PC-3 (cell line): Measurements from ENCODE around the gene KRT35. TPM values are rescaled to one million over a fixed set of nuclear protein-coding genes. Genes with fewer than 3 reads are reported as not detected.

Experiments used
- ATAC-seq: fragments of 200-7000 bp; cut with Tn5 transposase; 2 replicates; pipeline ENCODE4 v1.9.1; 2020; ENCODE audit warnings: mild to moderate bottlenecking, moderate library complexity
- BruUV-seq: library from RNA; stranded (reverse); fragments of 400-500 nt; replicated peaks from 2 replicates; lab custom pipeline; 2021; lab: Mats Ljungman, UMichigan
- CTCF ChIA-PET: fragments of 300-600 bp; sonication (Branson Sonifier 250); formaldehyde crosslinking; loops from one replicate; lab custom pipeline; 2022; ENCODE audit warnings: antibody characterized with exemption; lab: Charles Lee
- POLR2A ChIA-PET: fragments of 300-600 bp; sonication (Branson Sonifier 250); formaldehyde crosslinking; loops from one replicate; lab custom pipeline; 2022; ENCODE audit warnings: antibody characterized with exemption; ENCODE audit not compliant: unreplicated experiment; lab: Charles Lee
- DNase-seq: peaks from one replicate; pipeline ENCODE4 v3.0.0-alpha.2; 2015
- H2AFZ ChIP-seq: fragments of 300-600 bp; sonication (generic); 2 replicates; pipeline ENCODE4 v1.6.0; 2016; ENCODE audit warnings: antibody characterized with exemption, low read length
- H3F3A ChIP-seq: fragments of 300-600 bp; sonication (generic); one replicate; pipeline ENCODE4 v1.6.0; 2017; ENCODE audit warnings: antibody characterized with exemption, low read length, control low read depth, mild to moderate bottlenecking; ENCODE audit not compliant: unreplicated experiment
- H3K27ac ChIP-seq: fragments of 300-600 bp; sonication (generic); 2 replicates; pipeline ENCODE4 v1.5.1; 2016; ENCODE audit warnings: mild to moderate bottlenecking, low read length
- H3K27me3 ChIP-seq: fragments of 300-600 bp; sonication (generic); 2 replicates; pipeline ENCODE4 v1.6.1; 2016; ENCODE audit warnings: low read length, mixed read lengths
- H3K36me3 ChIP-seq: fragments of 300-600 bp; sonication (generic); 2 replicates; pipeline ENCODE4 v1.6.1; 2016; ENCODE audit warnings: low read depth, mixed run types, low read length, mixed read lengths
- H3K4me1 ChIP-seq: fragments of 300-600 bp; sonication (generic); 2 replicates; pipeline ENCODE4 v1.5.1; 2016; ENCODE audit warnings: low read length; ENCODE audit not compliant: insufficient read depth
- H3K4me2 ChIP-seq: fragments of 300-600 bp; sonication (generic); 2 replicates; pipeline ENCODE4 v1.6.0; 2016; ENCODE audit warnings: low read length
- H3K4me3 ChIP-seq: fragments of 300-600 bp; sonication (generic); 2 replicates; pipeline ENCODE4 v1.5.1; 2016; ENCODE audit warnings: mild to moderate bottlenecking, low read length, mixed read lengths
- H3K79me2 ChIP-seq: fragments of 300-600 bp; sonication (generic); 2 replicates; pipeline ENCODE4 v1.6.1; 2017; ENCODE audit warnings: low read length, mixed read lengths
- H3K9ac ChIP-seq: fragments of 300-600 bp; sonication (generic); 2 replicates; pipeline ENCODE4 v1.6.0; 2016; ENCODE audit warnings: mild to moderate bottlenecking, low read length
- H3K9me2 ChIP-seq: fragments of 300-600 bp; sonication (generic); replicated peaks from 2 replicates; pipeline ENCODE4 v1.6.1; 2016; ENCODE audit warnings: mixed run types, low read length, mixed read lengths
- H3K9me3 ChIP-seq: fragments of 300-600 bp; sonication (generic); 2 replicates; pipeline ENCODE4 v1.6.1; 2016; ENCODE audit warnings: low read length, mixed read lengths
- H4K20me1 ChIP-seq: fragments of 300-600 bp; sonication (generic); 2 replicates; pipeline ENCODE4 v1.6.1; 2016; ENCODE audit warnings: low read length, mixed read lengths
- CTCF ChIP-seq: fragments of 300-600 bp; sonication (generic); conservative IDR thresholded peaks from 2 replicates; pipeline ENCODE4 v1.5.1; 2017; ENCODE audit warnings: antibody characterized with exemption, low read depth, mild to moderate bottlenecking, low read length
- EZH2 ChIP-seq: fragments of 300-600 bp; sonication (generic); IDR thresholded peaks from one replicate; pipeline ENCODE4 v1.6.1; 2017; ENCODE audit warnings: antibody characterized with exemption, mild to moderate bottlenecking, low read length; ENCODE audit not compliant: unreplicated experiment
- EZH2phosphoT487 ChIP-seq: fragments of 300-600 bp; sonication (generic); IDR thresholded peaks from 2 replicates; pipeline ENCODE4 v1.6.1; 2018; ENCODE audit warnings: mild to moderate bottlenecking, antibody characterized with exemption, low read length, borderline replicate concordance
- intact Hi-C: fragments of 100-400 bp; cut with micrococcal nuclease; formaldehyde crosslinking; loops from 2 replicates; pipeline ENCODE4 v1.9.0; 2023
- total RNA-seq: library from RNA; depleted of rRNA; stranded (reverse); fragments of >200 nt; gene quantifications from 2 replicates; pipeline ENCODE4 v1.2.3, GENCODE V29; 2014

Gene KRT35
- total RNA-seq, 1 experiment from 2014 or later, result not detected

GRCh38 chr17:41474863-41475262, 6.1 kb downstream of the KRT35 start:
- no peak for TF ChIP-seq EZH2
- no peak for TF ChIP-seq EZH2phosphoT487
- no peak for TF ChIP-seq CTCF
- Histone ChIP-seq H3K9me2 (no peaks in the 10 kb centered on the region), H3F3A (no peaks in the 10 kb centered on the region), H3K4me2 (no peak overlapping the region), H3K9me3 (no peaks in the 10 kb centered on the region), H3K79me2 (no peaks in the 10 kb centered on the region), H3K9ac (no peak overlapping the region), H3K36me3 (no peaks in the 10 kb centered on the region), H3K4me1 (no peaks in the 10 kb centered on the region), H4K20me1 (no peaks in the 10 kb centered on the region), H3K27ac (no peak overlapping the region), H3K27me3 (no peaks in the 10 kb centered on the region), H2AFZ (no peak overlapping the region), H3K4me3 (no peak overlapping the region)
- ATAC-seq (no peak), DNase-seq (no peak)
- ChIA-PET POLR2A (interaction anchor here (0.6 kb wide), 1 partner anchor 72 kb away, joined by 3 read pairs; no protein-coding TSS in a partner anchor), CTCF (no interaction called here)
- intact Hi-C loops, result no loop called here
- BruUV-seq, result no TSS peak

- no TSS peak for BruUV-seq
Measured at GRCh38 chr17:41468346-41468745, 12.6 kb downstream of the KRT35 start.

More at GRCh38 chr17:41468346-41468745, 12.6 kb downstream of the KRT35 start:
- Histone ChIP-seq H2AFZ (no peak overlapping the region), H3K36me3 (no peaks in the 10 kb centered on the region), H3K79me2 (no peaks in the 10 kb centered on the region), H3K9ac (no peak overlapping the region), H3K4me1 (peaks cover 23% of the 10 kb centered on the region), H3F3A (peaks cover 5% of the 10 kb centered on the region), H3K9me3 (no peaks in the 10 kb centered on the region), H3K27me3 (no peaks in the 10 kb centered on the region), H3K27ac (no peak overlapping the region), H3K9me2 (no peaks in the 10 kb centered on the region), H3K4me3 (no peak overlapping the region), H4K20me1 (no peaks in the 10 kb centered on the region), H3K4me2 (no peak overlapping the region)
- ChIA-PET POLR2A (no interaction called here), CTCF (no interaction called here)
- intact Hi-C loops, result no loop called here
- ATAC-seq, result no peak
- DNase-seq, result no peak
- TF ChIP-seq CTCF (no peak), EZH2phosphoT487 (no peak), EZH2 (no peak)
